GM19351 (cell line): Measurements from ENCODE around the gene ADGRG4.
"Not testable (repeated sequence)": the region's sequence is repeated elsewhere in the genome, so short reads cannot be mapped to it uniquely, and the experiment has no call there.

Source experiments
- ATAC-seq: cut with Tn5 transposase; IDR thresholded peaks from one replicate; pipeline ENCODE4 v1.9.1; 2021; ENCODE audit warnings: mild to moderate bottlenecking, moderate library complexity; ENCODE audit not compliant: unreplicated experiment

Gene ADGRG4

GRCh38 chrX:136300721-136301120 is at the start of gene ADGRG4:
Gene ADGRG4 (plus strand): TSS chrX:136300963. CDS start chrX:136308778, 7,815 bp downstream.
- ATAC-seq, result not testable (repeated sequence)

GRCh38 chrX:136251041-136251991 is 49.4 kb upstream of the ADGRG4 start, which contains the start of gene MAP7D3:
Gene MAP7D3 (minus strand): TSS chrX:136251400. CDS start chrX:136251358, 42 bp downstream.
- ATAC-seq, result peak; percentile 83

GRCh38 chrX:136255541-136255940 is 45.2 kb upstream of the ADGRG4 start:
- no peak for ATAC-seq

- no peak for ATAC-seq
Observed at GRCh38 chrX:136256026-136256425, 44.7 kb upstream of the ADGRG4 start.

GRCh38 chrX:136258951-136259350 is 41.8 kb upstream of the ADGRG4 start:
- no peak for ATAC-seq

- no peak for ATAC-seq
Observed at GRCh38 chrX:136259543-136259942, 41.2 kb upstream of the ADGRG4 start.

GRCh38 chrX:136260776-136261175 is 40.0 kb upstream of the ADGRG4 start:
- ATAC-seq, result no peak

GRCh38 chrX:136261321-136261720 is 39.4 kb upstream of the ADGRG4 start:
- no peak for ATAC-seq

GRCh38 chrX:136262243-136262642 is 38.5 kb upstream of the ADGRG4 start:
- no peak for ATAC-seq

- no peak for ATAC-seq
Observed at GRCh38 chrX:136262812-136263315, 37.9 kb upstream of the ADGRG4 start.

GRCh38 chrX:136266828-136267227 is 33.9 kb upstream of the ADGRG4 start:
- ATAC-seq, result no peak

- peak; percentile 84 for ATAC-seq
Observed at GRCh38 chrX:136268051-136269048, 32.4 kb upstream of the ADGRG4 start.

GRCh38 chrX:136269921-136270320 is 30.8 kb upstream of the ADGRG4 start:
- ATAC-seq, result no peak

GRCh38 chrX:136271300-136271699 is 29.5 kb upstream of the ADGRG4 start:
- ATAC-seq, result peak; percentile 41

- no peak for ATAC-seq
Observed at GRCh38 chrX:136272325-136272724, 28.4 kb upstream of the ADGRG4 start.

GRCh38 chrX:136273986-136274385 is 26.8 kb upstream of the ADGRG4 start:
- ATAC-seq, result no peak

- ATAC-seq, result no peak
Observed at GRCh38 chrX:136275553-136275952, 25.2 kb upstream of the ADGRG4 start.

GRCh38 chrX:136286375-136286774 is 14.4 kb upstream of the ADGRG4 start:
- ATAC-seq, result not testable (repeated sequence)

GRCh38 chrX:136291824-136292223 is 8.9 kb upstream of the ADGRG4 start:
- ATAC-seq, result no peak

- ATAC-seq, result no peak
Observed at GRCh38 chrX:136292656-136293055, 8.1 kb upstream of the ADGRG4 start.

GRCh38 chrX:136295380-136295779 is 5.4 kb upstream of the ADGRG4 start:
- no peak for ATAC-seq
